Cardiac muscle cell (in vitro differentiated cells and primary cell): Measurements from ENCODE around the gene PTK6. TPM values are rescaled to one million over a fixed set of nuclear protein-coding genes. Genes with fewer than 3 reads are reported as not detected.
"Not testable (repeated sequence)": the region's sequence is repeated elsewhere in the genome, so short reads cannot be mapped to it uniquely, and the experiment has no call there.

Source experiments
- DNase-seq, 2 donors: peaks; one replicate each; pipeline versions ENCODE4 v3.0.0 to v3.0.0-alpha.2; 2010 to 2017; ENCODE audit warnings: low read depth in 1 of 2, low spot score in 1 of 2
- H3K27ac ChIP-seq: fragments of 200-600 bp; sonication (generic); 2 replicates; pipeline ENCODE4 v1.5.1; 2016
- H3K27me3 ChIP-seq: fragments of 200-600 bp; sonication (generic); 2 replicates; pipeline ENCODE4 v1.6.0; 2016; ENCODE audit warnings: control low read depth
- H3K36me3 ChIP-seq: fragments of 200-600 bp; sonication (generic); 2 replicates; pipeline ENCODE4 v1.5.1; 2016; ENCODE audit warnings: control low read depth
- H3K4me1 ChIP-seq: fragments of 200-600 bp; sonication (generic); 2 replicates; pipeline ENCODE4 v1.8.1; 2017; ENCODE audit warnings: low read depth, mild to moderate bottlenecking, mixed run types
- H3K4me3 ChIP-seq: fragments of 200-600 bp; sonication (generic); 2 replicates; pipeline ENCODE4 v1.5.1; 2016; ENCODE audit warnings: mild to moderate bottlenecking
- H3K9me3 ChIP-seq: fragments of 200-600 bp; sonication (generic); 2 replicates; pipeline ENCODE4 v1.5.1; 2017; ENCODE audit warnings: low read depth, mild to moderate bottlenecking, control low read depth
- CTCF ChIP-seq: IDR thresholded peaks from 2 replicates; pipeline ENCODE4 v1.5.1; 2012; ENCODE audit warnings: low read depth, mild to moderate bottlenecking, low read length
- polyA plus RNA-seq: library from polyadenylated mRNA; unstranded; fragments of >200 nt; fragmentation: Nextera tagmentation; extraction: Ambion mirVana; gene quantifications from 2 replicates; pipeline ENCODE4 v1.2.1, GENCODE V29; 2016
- total RNA-seq: library from RNA; depleted of rRNA; stranded (reverse); fragments of >200 nt; gene quantifications from 2 replicates; pipeline ENCODE4 v1.2.3, GENCODE V29; 2016

The PTK6 gene
- total and polyA plus RNA-seq, 2 experiments from 2014 or later: 0.38 TPM; not detected in 1

- H3K27ac ChIP-seq: peak within 1 kb of the TSS; percentile 89
- H3K36me3 ChIP-seq: peaks cover 10% of the 10 kb centered on the region
- H3K4me1 ChIP-seq: peaks cover 11% of the 10 kb centered on the region
- peak within 1 kb of the TSS; percentile 79 for H3K4me3 ChIP-seq
- H3K9me3 ChIP-seq: no peaks in the 10 kb centered on the region
- H3K27me3 ChIP-seq: no peaks in the 10 kb centered on the region
- TF ChIP-seq CTCF: no peak
- peak; percentile 87 to 89 for DNase-seq
Measured at GRCh38 chr20:63520504-63520933, 16.7 kb downstream of the PTK6 start, which contains the start of gene PPDPF. PPDPF (plus strand) TSS chr20:63520765; CDS start chr20:63521309, 544 bp downstream.

GRCh38 chr20:63519668-63520503, 17.3 kb downstream of the PTK6 start:
- H3K27me3 ChIP-seq: no peaks in the 10 kb centered on the region
- DNase-seq: peak in 1 of 2 donors; percentile 78
- peaks cover 11% of the 10 kb centered on the region for H3K4me1 ChIP-seq
- H3K27ac ChIP-seq: peak overlapping the region; percentile 89
- H3K36me3 ChIP-seq: peaks cover 10% of the 10 kb centered on the region
- peak overlapping the region; percentile 79 for H3K4me3 ChIP-seq
- H3K9me3 ChIP-seq: no peaks in the 10 kb centered on the region
- peak; percentile 29 for TF ChIP-seq CTCF

- TF ChIP-seq CTCF: no peak
- peak overlapping the region; percentile 79 for H3K4me3 ChIP-seq
- peaks cover 11% of the 10 kb centered on the region for H3K4me1 ChIP-seq
- no peaks in the 10 kb centered on the region for H3K27me3 ChIP-seq
- no peaks in the 10 kb centered on the region for H3K9me3 ChIP-seq
- H3K36me3 ChIP-seq: peaks cover 10% of the 10 kb centered on the region
- no peak for DNase-seq
- H3K27ac ChIP-seq: no peak overlapping the region
Measured at GRCh38 chr20:63518946-63519667, 18.1 kb downstream of the PTK6 start.

- Histone ChIP-seq H3K27ac (no peak overlapping the region), H3K36me3 (peaks cover 10% of the 10 kb centered on the region), H3K4me3 (no peak overlapping the region), H3K4me1 (peaks cover 11% of the 10 kb centered on the region), H3K9me3 (no peaks in the 10 kb centered on the region), H3K27me3 (no peaks in the 10 kb centered on the region)
- DNase-seq: no peak
- no peak for TF ChIP-seq CTCF
Measured at GRCh38 chr20:63518351-63518861, 18.8 kb downstream of the PTK6 start.

GRCh38 chr20:63517376-63518309, 19.5 kb downstream of the PTK6 start:
- peaks cover 6% of the 10 kb centered on the region for H3K36me3 ChIP-seq
- no peak for DNase-seq
- H3K27ac ChIP-seq: no peak overlapping the region
- TF ChIP-seq CTCF: no peak
- no peaks in the 10 kb centered on the region for H3K27me3 ChIP-seq
- H3K4me3 ChIP-seq: no peak overlapping the region
- H3K9me3 ChIP-seq: no peaks in the 10 kb centered on the region
- peaks cover 11% of the 10 kb centered on the region for H3K4me1 ChIP-seq

- not testable (repeated sequence) for H3K4me3 ChIP-seq, H3K4me1 ChIP-seq, DNase-seq, H3K27me3 ChIP-seq, H3K9me3 ChIP-seq, H3K36me3 ChIP-seq, H3K27ac ChIP-seq
Measured at GRCh38 chr20:63514520-63514919, 22.7 kb downstream of the PTK6 start.
